ENCODE measurements around the gene CLCN1. TPM values are rescaled to one million over a fixed set of nuclear protein-coding genes. Genes with fewer than 3 reads are reported as not detected.

Gene CLCN1
- total and polyA plus RNA-seq, 2 donors (not counting 3 experiments of a cell fraction or from before 2014, with no cell fraction given) = not detected

DNA sequence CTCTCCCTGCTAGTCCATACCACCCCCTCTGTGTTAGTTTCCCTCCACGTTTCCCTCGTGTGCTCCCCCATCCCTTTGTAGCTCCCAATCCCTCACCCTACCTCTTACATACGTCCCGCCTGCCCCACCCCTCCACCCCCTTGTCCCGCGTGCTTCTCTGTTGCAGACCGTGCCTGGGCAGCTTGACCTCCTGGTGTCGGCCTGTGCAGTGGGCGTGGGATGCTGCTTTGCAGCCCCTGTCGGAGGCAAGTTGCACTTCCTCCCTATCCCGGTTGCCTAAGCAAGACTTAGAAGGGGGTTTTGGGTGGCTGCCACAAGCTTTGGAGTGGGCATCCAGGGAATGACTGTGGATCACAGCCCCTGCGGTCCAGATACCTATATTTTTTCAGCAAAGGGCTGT lies 7.7 kb downstream of the CLCN1 start:
- BruUV-seq (replicated peaks) = no TSS peak
- Histone ChIP-seq H3K4me2 (ENCODE audit: insufficient read depth, low read length) (no peak overlapping the region), H3K9me3 (replicated peaks; ENCODE audit: control insufficient read depth, insufficient read depth, low read length) (no peaks in the 10 kb centered on the region), H3K27me3 (ENCODE audit: control insufficient read depth in 2 of 2, insufficient read depth in 2 of 2, low read length in 2 of 2) (no peaks in the 10 kb centered on the region), H2AFZ (ENCODE audit: low read depth, low read length) (no peak overlapping the region), H3K9ac (replicated peaks; ENCODE audit: extremely low read depth, insufficient read depth, low read length) (no peak overlapping the region), H4K20me1 (replicated peaks; ENCODE audit: control insufficient read depth, extremely low read depth, insufficient read depth, low read length) (no peaks in the 10 kb centered on the region), H3K79me2 (ENCODE audit: control insufficient read depth, insufficient read depth, low read length) (no peaks in the 10 kb centered on the region), H3K4me3 (replicated peaks in 1 of 3; ENCODE audit: insufficient read depth in 1 of 3, low read depth in 1 of 3, low read length in 3 of 3) (no peak overlapping the region), H3K9me1 (replicated peaks; ENCODE audit: control insufficient read depth, extremely low read depth, insufficient read depth, low read length) (no peaks in the 10 kb centered on the region), H3K27ac (ENCODE audit: insufficient read depth, low read depth, low read length) (no peak overlapping the region), H3K4me1 (ENCODE audit: control insufficient read depth, extremely low read depth, insufficient read depth, low read length) (no peaks in the 10 kb centered on the region), H3K36me3 (ENCODE audit: control insufficient read depth in 2 of 2, extremely low read depth in 1 of 2, insufficient read depth in 2 of 2, low read length in 2 of 2) (no peaks in the 10 kb centered on the region)
- FAIRE-seq (no peak), DNase-seq (ENCODE audit: low read depth, low spot score) (no peak)
- ChIA-PET CTCF (interaction anchor here (1.2 to 1.5 kb wide), 2 partner anchors 22 to 83 kb away, joined by 3 to 6 read pairs; no protein-coding TSS in a partner anchor), POLR2A (no interaction called here)
- dilution Hi-C loops (cut with MboI; ENCODE audit: extremely low pct_ligation_motif_present, low sequenced_read_pairs) = no loop called here
- TF ChIP-seq GATA2 (IDR thresholded peaks at IDR 0.05; ENCODE audit: insufficient read depth, insufficient read length, low read depth, low read length) = no peak
- no peak for TF ChIP-seq FOS (IDR thresholded peaks at IDR 0.05; ENCODE audit: borderline replicate concordance, insufficient read depth, low read length)
- no peak for TF ChIP-seq POLR2AphosphoS5 (IDR thresholded peaks at IDR 0.05; ENCODE audit: insufficient read depth, low read depth, low read length)
- TF ChIP-seq, protein P1, sequence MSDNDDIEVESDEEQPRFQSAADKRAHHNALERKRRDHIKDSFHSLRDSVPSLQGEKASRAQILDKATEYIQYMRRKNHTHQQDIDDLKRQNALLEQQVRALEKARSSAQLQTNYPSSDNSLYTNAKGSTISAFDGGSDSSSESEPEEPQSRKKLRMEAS (IDR thresholded peaks at IDR 0.05; ENCODE audit: insufficient read depth, insufficient read length) = no peak
- no peak for TF ChIP-seq POLR2A (IDR thresholded peaks at IDR 0.05; ENCODE audit: low read depth, low read length)
- no peak for TF ChIP-seq EZH2 (IDR thresholded peaks at IDR 0.05; ENCODE audit: borderline replicate concordance, low read depth, low read length, severe bottlenecking)
- no peak for TF ChIP-seq JUN (IDR thresholded peaks at IDR 0.05; ENCODE audit: borderline replicate concordance, insufficient read depth, insufficient read length, low read depth)
- TF ChIP-seq, protein P2, sequence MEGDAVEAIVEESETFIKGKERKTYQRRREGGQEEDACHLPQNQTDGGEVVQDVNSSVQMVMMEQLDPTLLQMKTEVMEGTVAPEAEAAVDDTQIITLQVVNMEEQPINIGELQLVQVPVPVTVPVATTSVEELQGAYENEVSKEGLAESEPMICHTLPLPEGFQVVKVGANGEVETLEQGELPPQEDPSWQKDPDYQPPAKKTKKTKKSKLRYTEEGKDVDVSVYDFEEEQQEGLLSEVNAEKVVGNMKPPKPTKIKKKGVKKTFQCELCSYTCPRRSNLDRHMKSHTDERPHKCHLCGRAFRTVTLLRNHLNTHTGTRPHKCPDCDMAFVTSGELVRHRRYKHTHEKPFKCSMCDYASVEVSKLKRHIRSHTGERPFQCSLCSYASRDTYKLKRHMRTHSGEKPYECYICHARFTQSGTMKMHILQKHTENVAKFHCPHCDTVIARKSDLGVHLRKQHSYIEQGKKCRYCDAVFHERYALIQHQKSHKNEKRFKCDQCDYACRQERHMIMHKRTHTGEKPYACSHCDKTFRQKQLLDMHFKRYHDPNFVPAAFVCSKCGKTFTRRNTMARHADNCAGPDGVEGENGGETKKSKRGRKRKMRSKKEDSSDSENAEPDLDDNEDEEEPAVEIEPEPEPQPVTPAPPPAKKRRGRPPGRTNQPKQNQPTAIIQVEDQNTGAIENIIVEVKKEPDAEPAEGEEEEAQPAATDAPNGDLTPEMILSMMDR (IDR thresholded peaks at IDR 0.05; ENCODE audit: extremely low read depth in 1 of 2, insufficient read depth in 1 of 2, low read depth in 1 of 2, low read length in 2 of 2) = no peak
- TF ChIP-seq MYC (IDR thresholded peaks at IDR 0.05; ENCODE audit: low read depth, low read length) = no peak
- intact Hi-C loops (cut with micrococcal nuclease) = no loop called here
